HEK293 (cell line): ENCODE data around the gene SOAT2.
A peak's percentile ranks its signal among the peaks of the same experiment; 100 is the strongest.

Source experiments
- CTCF ChIP-seq: fragments of 450-650 bp; formaldehyde crosslinking; IDR thresholded peaks from 2 replicates; pipeline ENCODE4 v1.5.1; 2016; ENCODE audit warnings: missing biosample characterization, missing genetic modification characterization
- EGR2 ChIP-seq: fragments of 450-650 bp; formaldehyde crosslinking; IDR thresholded peaks from 2 replicates; pipeline ENCODE4 v1.5.1; 2016; ENCODE audit warnings: low read depth, missing biosample characterization, missing genetic modification characterization
- GLIS2 ChIP-seq: fragments of 450-650 bp; formaldehyde crosslinking; IDR thresholded peaks from 2 replicates; pipeline ENCODE4 v1.5.1; 2016; ENCODE audit warnings: missing biosample characterization, missing genetic modification characterization
- INSM2 ChIP-seq: fragments of 450-650 bp; formaldehyde crosslinking; IDR thresholded peaks from 2 replicates; pipeline ENCODE4 v1.5.1; 2016; ENCODE audit warnings: missing biosample characterization, missing genetic modification characterization
- KLF8 ChIP-seq: fragments of 450-650 bp; formaldehyde crosslinking; IDR thresholded peaks from 2 replicates; pipeline ENCODE4 v1.5.1; 2016; ENCODE audit warnings: missing biosample characterization, missing genetic modification characterization
- MZF1 ChIP-seq: fragments of 450-650 bp; formaldehyde crosslinking; IDR thresholded peaks from 2 replicates; pipeline ENCODE4 v1.5.1; 2017; ENCODE audit warnings: missing biosample characterization, missing genetic modification characterization, borderline replicate concordance
- PATZ1 ChIP-seq: fragments of 450-650 bp; formaldehyde crosslinking; IDR thresholded peaks from 2 replicates; pipeline ENCODE4 v1.5.1; 2016; ENCODE audit warnings: missing biosample characterization, missing genetic modification characterization
- PRDM10 ChIP-seq: fragments of 450-650 bp; formaldehyde crosslinking; IDR thresholded peaks from 2 replicates; pipeline ENCODE4 v1.5.1; 2016; ENCODE audit warnings: missing biosample characterization, missing genetic modification characterization
- PRDM6 ChIP-seq: fragments of 450-650 bp; formaldehyde crosslinking; IDR thresholded peaks from 2 replicates; pipeline ENCODE4 v1.5.1; 2017; ENCODE audit warnings: missing biosample characterization, missing genetic modification characterization
- WT1 ChIP-seq: fragments of 450-650 bp; formaldehyde crosslinking; IDR thresholded peaks from 2 replicates; pipeline ENCODE4 v1.5.1; 2016; ENCODE audit warnings: missing biosample characterization, missing genetic modification characterization
- ZBTB7A ChIP-seq: fragments of 450-650 bp; formaldehyde crosslinking; IDR thresholded peaks from 2 replicates; pipeline ENCODE4 v1.5.1; 2016; ENCODE audit warnings: low read depth, missing biosample characterization, missing genetic modification characterization
- ZIC2 ChIP-seq: fragments of 450-650 bp; formaldehyde crosslinking; IDR thresholded peaks from 2 replicates; pipeline ENCODE4 v1.5.1; 2016; ENCODE audit warnings: missing biosample characterization, missing genetic modification characterization
- ZNF10 ChIP-seq: fragments of 450-650 bp; formaldehyde crosslinking; IDR thresholded peaks from 2 replicates; pipeline ENCODE4 v1.5.1; 2017; ENCODE audit warnings: missing biosample characterization, missing genetic modification characterization
- ZNF18 ChIP-seq: fragments of 450-650 bp; formaldehyde crosslinking; IDR thresholded peaks from 2 replicates; pipeline ENCODE4 v1.5.1; 2016; ENCODE audit warnings: missing biosample characterization, missing genetic modification characterization
- ZNF2 ChIP-seq: fragments of 450-650 bp; formaldehyde crosslinking; IDR thresholded peaks from 2 replicates; pipeline ENCODE4 v1.5.1; 2016; ENCODE audit warnings: missing biosample characterization, missing genetic modification characterization
- ZNF544 ChIP-seq: fragments of 450-650 bp; formaldehyde crosslinking; IDR thresholded peaks from 2 replicates; pipeline ENCODE4 v1.5.0; 2017; ENCODE audit warnings: missing biosample characterization, missing genetic modification characterization
- ZNF561 ChIP-seq: fragments of 450-650 bp; IDR thresholded peaks from 2 replicates; pipeline ENCODE4 v1.5.1; 2018; ENCODE audit warnings: missing biosample characterization, missing genetic modification characterization, borderline replicate concordance
- ZNF571 ChIP-seq: fragments of 450-650 bp; formaldehyde crosslinking; IDR thresholded peaks from 2 replicates; pipeline ENCODE4 v1.5.0; 2017; ENCODE audit warnings: missing biosample characterization, missing genetic modification characterization
- ZNF639 ChIP-seq: fragments of 450-650 bp; formaldehyde crosslinking; IDR thresholded peaks from 2 replicates; pipeline ENCODE4 v1.5.1; 2016; ENCODE audit warnings: missing biosample characterization, missing genetic modification characterization
- ZNF785 ChIP-seq: fragments of 450-650 bp; formaldehyde crosslinking; IDR thresholded peaks from 2 replicates; pipeline ENCODE4 v1.5.1; 2016; ENCODE audit warnings: missing biosample characterization, missing genetic modification characterization
- ZSCAN30 ChIP-seq: fragments of 450-650 bp; IDR thresholded peaks from 2 replicates; pipeline ENCODE4 v1.5.1; 2018; ENCODE audit warnings: missing biosample characterization, mild to moderate bottlenecking, missing genetic modification characterization, moderate library complexity
- TF ChIP-seq, protein P1 (sequence below): fragments of 450-650 bp; formaldehyde crosslinking; IDR thresholded peaks from 2 replicates; pipeline ENCODE4 v1.5.1; 2017; ENCODE audit warnings: missing biosample characterization, mild to moderate bottlenecking, missing genetic modification characterization, moderate library complexity

Gene SOAT2

DNA sequence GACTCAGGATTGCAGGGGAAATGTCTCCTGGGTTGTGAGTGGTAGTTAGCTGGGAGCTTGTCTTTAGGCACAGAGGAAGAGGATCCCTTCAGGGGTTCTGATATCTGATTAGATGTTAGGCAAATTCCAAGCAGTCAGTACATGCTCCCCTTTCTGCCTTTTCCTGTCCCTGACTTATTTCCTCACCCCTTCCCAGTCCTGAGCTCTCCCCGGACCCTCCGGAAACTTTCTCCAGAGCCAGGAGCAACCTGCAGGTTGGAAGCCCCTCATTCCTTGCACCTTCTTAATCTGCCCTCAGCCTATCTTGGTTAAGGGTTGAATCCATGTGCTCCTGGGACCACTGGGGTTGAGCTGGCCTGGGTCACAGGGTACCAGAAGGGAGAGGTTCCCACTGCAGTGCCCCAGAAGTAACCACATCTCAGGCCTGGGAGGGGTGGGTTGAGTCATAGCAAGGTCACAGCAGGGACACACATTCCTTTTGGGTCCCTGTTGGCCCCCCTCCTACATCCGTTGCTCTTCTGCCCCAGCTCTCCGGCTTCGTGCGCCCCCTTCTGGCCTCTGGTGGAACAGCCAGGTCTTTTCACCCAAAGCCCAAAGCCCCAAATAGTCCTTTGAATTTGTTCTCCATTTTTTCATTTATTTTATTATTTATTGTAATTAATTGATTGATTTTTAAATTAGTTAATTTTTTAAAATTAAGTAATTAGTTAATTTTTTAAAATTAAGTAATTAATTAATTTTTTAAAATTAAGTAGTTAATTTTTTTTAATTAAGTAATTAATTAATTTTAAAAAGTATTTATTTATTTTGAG is 4.0 kb upstream of the SOAT2 start (continued):
- TF ChIP-seq ZNF18 (no peak), ZNF571 (tag by site-specific recombination) (no peak), ZSCAN30 (0 out of 2 replicates have a peak, but pooled peaks have one; percentile 51), EGR2 (peak; percentile 9; the same call in 1 of the 2 replicates), PATZ1 (tag by site-specific recombination) (peak; percentile 97), ZNF2 (tag by site-specific recombination) (peak; percentile 74), WT1 (tag by site-specific recombination) (peak; percentile 30; the same call in 1 of the 2 replicates), ZNF544 (tag by site-specific recombination) (no peak), ZNF561 (tag by site-specific recombination) (peak; percentile 77; the same call in 1 of the 2 replicates), PRDM6 (tag by site-specific recombination) (0 out of 2 replicates have a peak, but pooled peaks have one; percentile 0), ZNF785 (tag by site-specific recombination) (no peak), CTCF (tag by site-specific recombination) (peak; percentile 87), MZF1 (tag by site-specific recombination) (no peak), KLF8 (peak; percentile 75), INSM2 (peak; percentile 91), ZBTB7A (tag by site-specific recombination) (no peak; the same call in 1 of the 2 replicates), ZNF10 (tag by site-specific recombination) (no peak), GLIS2 (tag by site-specific recombination) (peak; percentile 88), PRDM10 (tag by site-specific recombination) (peak; percentile 98), ZIC2 (peak; percentile 78), ZNF639 (tag by site-specific recombination) (peak; percentile 70)
- TF ChIP-seq, protein P1, sequence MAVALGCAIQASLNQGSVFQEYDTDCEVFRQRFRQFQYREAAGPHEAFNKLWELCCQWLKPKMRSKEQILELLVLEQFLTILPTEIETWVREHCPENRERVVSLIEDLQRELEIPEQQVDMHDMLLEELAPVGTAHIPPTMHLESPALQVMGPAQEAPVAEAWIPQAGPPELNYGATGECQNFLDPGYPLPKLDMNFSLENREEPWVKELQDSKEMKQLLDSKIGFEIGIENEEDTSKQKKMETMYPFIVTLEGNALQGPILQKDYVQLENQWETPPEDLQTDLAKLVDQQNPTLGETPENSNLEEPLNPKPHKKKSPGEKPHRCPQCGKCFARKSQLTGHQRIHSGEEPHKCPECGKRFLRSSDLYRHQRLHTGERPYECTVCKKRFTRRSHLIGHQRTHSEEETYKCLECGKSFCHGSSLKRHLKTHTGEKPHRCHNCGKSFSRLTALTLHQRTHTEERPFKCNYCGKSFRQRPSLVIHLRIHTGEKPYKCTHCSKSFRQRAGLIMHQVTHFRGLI, result peak; percentile 35; the same call in 1 of the 2 replicates
